ENCODE data around the gene MYOF. TPM values are rescaled to one million over a fixed set of nuclear protein-coding genes. Genes with fewer than 3 reads are reported as not detected.

The MYOF gene, protein sequence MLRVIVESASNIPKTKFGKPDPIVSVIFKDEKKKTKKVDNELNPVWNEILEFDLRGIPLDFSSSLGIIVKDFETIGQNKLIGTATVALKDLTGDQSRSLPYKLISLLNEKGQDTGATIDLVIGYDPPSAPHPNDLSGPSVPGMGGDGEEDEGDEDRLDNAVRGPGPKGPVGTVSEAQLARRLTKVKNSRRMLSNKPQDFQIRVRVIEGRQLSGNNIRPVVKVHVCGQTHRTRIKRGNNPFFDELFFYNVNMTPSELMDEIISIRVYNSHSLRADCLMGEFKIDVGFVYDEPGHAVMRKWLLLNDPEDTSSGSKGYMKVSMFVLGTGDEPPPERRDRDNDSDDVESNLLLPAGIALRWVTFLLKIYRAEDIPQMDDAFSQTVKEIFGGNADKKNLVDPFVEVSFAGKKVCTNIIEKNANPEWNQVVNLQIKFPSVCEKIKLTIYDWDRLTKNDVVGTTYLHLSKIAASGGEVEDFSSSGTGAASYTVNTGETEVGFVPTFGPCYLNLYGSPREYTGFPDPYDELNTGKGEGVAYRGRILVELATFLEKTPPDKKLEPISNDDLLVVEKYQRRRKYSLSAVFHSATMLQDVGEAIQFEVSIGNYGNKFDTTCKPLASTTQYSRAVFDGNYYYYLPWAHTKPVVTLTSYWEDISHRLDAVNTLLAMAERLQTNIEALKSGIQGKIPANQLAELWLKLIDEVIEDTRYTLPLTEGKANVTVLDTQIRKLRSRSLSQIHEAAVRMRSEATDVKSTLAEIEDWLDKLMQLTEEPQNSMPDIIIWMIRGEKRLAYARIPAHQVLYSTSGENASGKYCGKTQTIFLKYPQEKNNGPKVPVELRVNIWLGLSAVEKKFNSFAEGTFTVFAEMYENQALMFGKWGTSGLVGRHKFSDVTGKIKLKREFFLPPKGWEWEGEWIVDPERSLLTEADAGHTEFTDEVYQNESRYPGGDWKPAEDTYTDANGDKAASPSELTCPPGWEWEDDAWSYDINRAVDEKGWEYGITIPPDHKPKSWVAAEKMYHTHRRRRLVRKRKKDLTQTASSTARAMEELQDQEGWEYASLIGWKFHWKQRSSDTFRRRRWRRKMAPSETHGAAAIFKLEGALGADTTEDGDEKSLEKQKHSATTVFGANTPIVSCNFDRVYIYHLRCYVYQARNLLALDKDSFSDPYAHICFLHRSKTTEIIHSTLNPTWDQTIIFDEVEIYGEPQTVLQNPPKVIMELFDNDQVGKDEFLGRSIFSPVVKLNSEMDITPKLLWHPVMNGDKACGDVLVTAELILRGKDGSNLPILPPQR (N-terminal part only)
- total RNA-seq: 100 to 1,000 TPM in 2 of 4 donors, 10 to 100 TPM in 2; 46.8 to 139 (median 90.2) TPM

DNA sequence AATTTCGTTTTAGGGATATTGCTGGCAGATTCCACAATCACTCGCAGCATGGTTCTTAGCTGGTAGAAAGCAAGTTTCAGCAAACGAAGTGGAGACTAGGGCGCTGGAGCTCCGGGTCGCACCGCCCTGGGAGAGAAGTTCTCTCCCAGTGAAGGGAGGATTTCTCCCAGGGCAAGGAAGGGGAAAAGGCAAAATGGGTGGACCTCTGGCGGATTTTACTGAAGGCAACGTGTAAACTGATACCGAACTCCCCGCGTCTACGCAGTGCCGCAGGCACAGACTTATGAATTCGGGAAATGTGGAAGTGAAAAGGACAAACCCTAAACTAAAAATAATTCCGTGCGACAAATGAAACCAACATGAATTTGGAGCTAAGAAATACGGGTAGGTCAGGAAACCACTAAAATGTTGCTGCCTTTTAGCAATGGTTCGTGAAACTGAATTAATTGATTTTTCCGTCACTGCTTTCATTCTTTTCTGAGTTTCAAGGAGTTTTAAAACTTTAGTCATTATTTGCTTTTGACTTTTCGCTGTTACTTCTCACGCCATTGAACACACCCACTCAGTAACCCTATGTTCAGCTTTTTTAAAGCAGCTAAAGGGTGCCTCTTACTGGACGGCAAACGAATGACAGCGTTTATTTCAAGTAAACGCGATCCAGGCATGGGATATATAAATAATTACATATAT is at the start of gene MYOF:
Gene MYOF, minus strand, starts transcription at position 190 of the 690 bp plus-strand sequence. Its CDS starts 140 bp downstream, at position 50.
- TF ChIP-seq, protein P1, sequence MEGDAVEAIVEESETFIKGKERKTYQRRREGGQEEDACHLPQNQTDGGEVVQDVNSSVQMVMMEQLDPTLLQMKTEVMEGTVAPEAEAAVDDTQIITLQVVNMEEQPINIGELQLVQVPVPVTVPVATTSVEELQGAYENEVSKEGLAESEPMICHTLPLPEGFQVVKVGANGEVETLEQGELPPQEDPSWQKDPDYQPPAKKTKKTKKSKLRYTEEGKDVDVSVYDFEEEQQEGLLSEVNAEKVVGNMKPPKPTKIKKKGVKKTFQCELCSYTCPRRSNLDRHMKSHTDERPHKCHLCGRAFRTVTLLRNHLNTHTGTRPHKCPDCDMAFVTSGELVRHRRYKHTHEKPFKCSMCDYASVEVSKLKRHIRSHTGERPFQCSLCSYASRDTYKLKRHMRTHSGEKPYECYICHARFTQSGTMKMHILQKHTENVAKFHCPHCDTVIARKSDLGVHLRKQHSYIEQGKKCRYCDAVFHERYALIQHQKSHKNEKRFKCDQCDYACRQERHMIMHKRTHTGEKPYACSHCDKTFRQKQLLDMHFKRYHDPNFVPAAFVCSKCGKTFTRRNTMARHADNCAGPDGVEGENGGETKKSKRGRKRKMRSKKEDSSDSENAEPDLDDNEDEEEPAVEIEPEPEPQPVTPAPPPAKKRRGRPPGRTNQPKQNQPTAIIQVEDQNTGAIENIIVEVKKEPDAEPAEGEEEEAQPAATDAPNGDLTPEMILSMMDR (IDR thresholded peaks at IDR 0.05; ENCODE audit: low read depth): no peak

DNA sequence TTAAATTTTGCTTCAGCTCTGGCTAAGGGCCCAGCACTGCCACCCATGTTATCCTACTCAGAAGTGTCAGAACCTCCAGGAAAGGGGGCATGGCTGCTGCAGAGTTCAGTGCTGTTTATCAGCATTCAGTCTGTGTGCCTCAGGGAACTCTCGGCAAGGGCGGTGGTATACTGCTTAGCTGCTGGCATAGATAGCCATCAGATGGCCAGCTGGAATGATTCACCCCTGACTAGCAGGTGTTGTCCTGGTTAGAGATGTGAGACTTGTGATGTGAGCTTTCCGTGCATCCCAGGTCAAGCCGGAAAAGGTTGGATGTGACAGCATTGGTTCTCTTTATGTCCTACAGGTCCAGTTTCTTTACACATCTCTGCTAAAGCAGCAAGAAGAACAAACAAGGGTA is 36.4 kb upstream of the MYOF start:
- TF ChIP-seq, protein P1 (IDR thresholded peaks at IDR 0.05; ENCODE audit: low read depth): no peak

DNA sequence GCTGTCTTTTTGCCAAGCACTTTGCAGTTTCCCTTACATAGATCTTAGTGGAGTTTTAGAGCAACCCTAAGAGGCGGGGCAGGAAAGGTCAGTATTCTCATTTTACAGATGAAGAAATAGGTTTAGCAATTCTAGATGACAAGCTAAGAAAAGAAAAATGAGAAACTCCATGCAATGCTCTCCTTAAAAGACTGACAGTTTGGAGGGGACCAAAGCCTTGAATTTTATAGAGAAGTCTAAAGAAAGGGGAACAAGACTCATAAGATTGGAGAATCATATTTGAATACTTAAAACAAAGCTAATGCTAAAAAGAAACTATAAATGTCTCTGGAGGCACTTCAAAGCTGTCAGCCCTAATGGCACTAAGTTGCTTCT is 33.9 kb upstream of the MYOF start:
- TF ChIP-seq, protein P1 (IDR thresholded peaks at IDR 0.05; ENCODE audit: low read depth): no peak

DNA sequence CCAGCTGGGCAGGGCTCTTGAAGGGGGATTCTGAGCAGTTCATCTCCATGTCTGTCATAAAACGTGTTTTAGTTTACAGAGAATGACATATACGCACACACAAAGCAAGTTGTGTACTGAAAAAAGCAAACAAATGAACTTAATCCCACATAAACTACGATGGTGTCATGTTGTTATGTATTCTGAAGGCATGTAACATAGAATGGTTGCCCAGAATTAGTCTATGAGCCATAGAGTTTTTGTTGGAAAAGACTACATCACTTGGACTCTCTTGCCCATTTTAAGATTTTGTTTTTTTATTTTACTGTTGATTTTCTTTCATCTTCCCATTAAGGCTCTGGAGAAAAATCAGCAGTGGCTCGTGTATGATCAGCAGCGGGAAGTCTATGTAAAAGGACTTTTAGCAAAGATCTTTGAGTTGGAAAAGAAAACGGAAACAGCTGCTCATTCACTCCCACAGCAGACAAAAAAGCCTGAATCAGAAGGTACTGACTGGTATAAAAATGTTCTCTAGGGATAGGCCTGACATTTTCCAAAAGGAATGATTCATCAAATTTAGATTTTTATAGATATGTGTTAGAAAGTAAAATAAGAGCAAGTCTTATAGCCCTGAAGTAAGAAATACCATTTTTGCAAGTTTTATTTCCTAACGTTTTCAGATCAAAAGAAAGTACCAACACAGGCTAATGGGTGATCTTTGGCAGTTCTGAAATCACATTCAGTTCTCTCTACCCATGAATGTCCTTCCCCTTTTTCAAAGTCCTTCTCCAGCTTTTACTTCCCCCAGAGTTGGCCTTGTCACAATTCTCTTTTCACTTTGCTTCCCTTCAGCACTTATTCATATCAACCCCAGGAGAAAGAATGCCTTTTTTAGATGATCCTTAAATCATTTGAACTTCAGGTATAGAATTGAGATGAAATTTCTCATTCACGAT is 33.2 kb upstream of the MYOF start:
- TF ChIP-seq, protein P1 (IDR thresholded peaks at IDR 0.05; ENCODE audit: low read depth): no peak

DNA sequence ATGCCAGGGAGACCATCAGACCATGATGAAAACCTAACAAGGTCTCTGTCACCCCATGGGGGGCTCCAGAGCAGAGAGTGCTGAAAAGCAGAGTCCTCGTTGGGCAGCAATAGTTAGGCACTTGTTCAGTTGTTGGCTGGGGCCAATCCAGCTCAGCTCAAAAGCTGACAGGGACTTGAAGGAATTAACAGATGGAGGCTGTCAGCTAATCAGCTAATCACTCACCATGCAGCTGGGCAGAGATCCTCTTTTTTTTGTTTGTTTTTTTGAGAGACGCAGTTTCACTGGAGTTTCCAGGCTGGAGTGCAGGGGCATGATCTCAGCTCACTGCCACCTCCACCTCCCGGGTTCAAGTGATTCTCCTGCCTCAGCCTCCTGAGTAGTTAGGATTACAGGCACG is 32.4 kb upstream of the MYOF start:
- TF ChIP-seq, protein P1 (IDR thresholded peaks at IDR 0.05; ENCODE audit: low read depth): no peak

DNA sequence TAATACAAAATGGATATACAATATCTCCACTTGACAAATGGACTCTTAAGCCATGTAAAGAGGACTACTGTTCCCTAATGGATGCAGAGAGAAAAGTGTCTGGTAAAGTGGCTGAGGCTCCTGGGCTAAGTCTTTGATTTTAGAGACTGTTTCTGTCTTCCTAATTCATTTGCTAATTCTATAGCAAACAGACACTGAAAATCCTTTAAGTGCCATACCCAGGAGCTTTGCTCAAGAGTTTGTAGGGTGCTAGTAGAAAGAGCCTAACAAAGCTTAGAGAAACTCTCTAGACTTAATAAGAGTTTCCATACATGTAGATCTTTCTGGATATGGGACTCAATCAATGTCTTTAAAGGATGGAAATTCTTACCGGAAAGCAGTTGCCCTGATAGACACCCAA is 31.0 kb upstream of the MYOF start:
- TF ChIP-seq, protein P1 (IDR thresholded peaks at IDR 0.05; ENCODE audit: low read depth): no peak

Data from subcutaneous adipose tissue (tissue), 4 donors.